HepG2 (cell line): ENCODE results near the gene ARMH1. TPM values are rescaled to one million over a fixed set of nuclear protein-coding genes. Genes with fewer than 3 reads are reported as not detected.

Experiments used
- AKAP8 ChIP-seq: sonication (generic); formaldehyde crosslinking; IDR thresholded peaks from 2 replicates; pipeline ENCODE4 v1.5.1; 2020; ENCODE audit warnings: mild to moderate bottlenecking, missing genetic modification reagents
- ATF7-NPFF ChIP-seq: sonication (generic); formaldehyde crosslinking; IDR thresholded peaks from 2 replicates; pipeline ENCODE4 v1.8.1; 2023; ENCODE audit warnings: mild to moderate bottlenecking, low read depth, missing genetic modification reagents, moderate library complexity
- CCAR2 ChIP-seq: fragments of 200-400 bp; formaldehyde crosslinking; optimal IDR thresholded peaks from 2 replicates; pipeline ENCODE3; 2018; ENCODE audit warnings: low read depth, mild to moderate bottlenecking, low read length, moderate library complexity
- DMAP1 ChIP-seq: IDR thresholded peaks from 2 replicates; pipeline ENCODE4 v1.6.1; 2016
- EZH2 ChIP-seq: conservative IDR thresholded peaks from 2 replicates; pipeline ENCODE4 v1.6.1; 2012; ENCODE audit warnings: mild to moderate bottlenecking, low read depth, low read length, moderate library complexity
- NR2F1 ChIP-seq, 2 experiments: fragments of 450-650 bp in 1 of 2; formaldehyde crosslinking in 1 of 2; IDR thresholded peaks; 2 replicates each; pipeline versions ENCODE4 v1.5.0 to v1.6.1; 2016 to 2020; ENCODE audit warnings: mild to moderate bottlenecking in 1 of 2, missing compliant biosample characterization in 1 of 2, missing genetic modification reagents in 1 of 2, moderate library complexity in 1 of 2
- PHF5A ChIP-seq: IDR thresholded peaks from one replicate; pipeline ENCODE4 v1.6.1; 2018; ENCODE audit warnings: low read depth, missing genetic modification reagents; ENCODE audit not compliant: unreplicated experiment
- RNF2 ChIP-seq: fragments of 450-650 bp; conservative IDR thresholded peaks from 2 replicates; pipeline ENCODE4 v1.6.1; 2016; ENCODE audit warnings: low read depth
- SIX1 ChIP-seq: sonication (generic); formaldehyde crosslinking; IDR thresholded peaks from 2 replicates; pipeline ENCODE4 v1.4.0; 2020; ENCODE audit warnings: missing genetic modification reagents, borderline replicate concordance
- SOX13 ChIP-seq, 3 experiments: fragments of 450-650 bp in 1 of 3; sonication (generic) in 1 of 3; formaldehyde crosslinking in 1 of 3; IDR thresholded peaks in 2 of 3; conservative IDR thresholded peaks in 1 of 3; 2 replicates each; pipeline versions ENCODE4 v1.5.0 to v1.6.1; 2016 to 2020; ENCODE audit warnings: antibody characterized with exemption in 1 of 3, mild to moderate bottlenecking in 1 of 3, missing compliant biosample characterization in 1 of 3, missing genetic modification reagents in 1 of 3, moderate library complexity in 1 of 3
- SOX6 ChIP-seq, 2 experiments: fragments of 450-650 bp in 1 of 2; sonication (generic) in 1 of 2; formaldehyde crosslinking in 1 of 2; IDR thresholded peaks; 2 replicates each; pipeline versions ENCODE4 v1.4.0 to v1.6.1; 2017 to 2020; ENCODE audit warnings: antibody characterized with exemption in 1 of 2, mild to moderate bottlenecking in 1 of 2, missing genetic modification reagents in 1 of 2
- ZIK1 ChIP-seq: sonication (generic); formaldehyde crosslinking; IDR thresholded peaks from 2 replicates; pipeline ENCODE4 v1.5.0; 2020; ENCODE audit warnings: mild to moderate bottlenecking, low read depth, missing genetic modification reagents, borderline replicate concordance
- ZNF558 ChIP-seq: sonication (generic); formaldehyde crosslinking; IDR thresholded peaks from 2 replicates; pipeline ENCODE4 v1.9.0; 2022; ENCODE audit warnings: mild to moderate bottlenecking, missing genetic modification reagents, borderline replicate concordance
- ZNF607 ChIP-seq: sonication (generic); formaldehyde crosslinking; IDR thresholded peaks from 2 replicates; pipeline ENCODE4 v1.5.1; 2020; ENCODE audit warnings: missing genetic modification reagents, mild to moderate bottlenecking, borderline replicate concordance
- ZNF652 ChIP-seq: IDR thresholded peaks from 2 replicates; pipeline ENCODE4 v1.6.1; 2016; ENCODE audit warnings: low read depth, borderline replicate concordance
- polyA plus RNA-seq, 8 experiments: library from polyadenylated mRNA; depleted of rRNA in 3 of 8; stranded (reverse) in 7 of 8; unstranded in 1 of 8; fragments of >200 nt; fragmentation: Illumina TruSeq in 4 of 8; extraction: Trizol in 4 of 8; gene quantifications; 2 replicates each; pipeline versions ENCODE4 v1.2.1 to v1.2.3, GENCODE V29; 2011 to 2016; ENCODE audit warnings: low read depth in 4 of 8, missing spikeins in 1 of 8, mixed read lengths in 1 of 8; ENCODE audit not compliant: insufficient read depth in 1 of 8
- total RNA-seq, 5 experiments: library from RNA; depleted of rRNA; stranded (reverse); fragments of >200 nt; fragmentation: Illumina TruSeq; extraction: Trizol; gene quantifications; 2 replicates each; pipeline ENCODE4 v1.2.3, GENCODE V29; 2016; ENCODE audit warnings: low read depth in 1 of 5
- TF ChIP-seq, protein P1 (sequence below): sonication (generic); formaldehyde crosslinking; IDR thresholded peaks from 2 replicates; pipeline ENCODE4 v1.4.0; 2020; ENCODE audit warnings: missing genetic modification reagents
- TF ChIP-seq, protein P2 (sequence below): sonication (generic); formaldehyde crosslinking; IDR thresholded peaks from 2 replicates; pipeline ENCODE4 v1.4.0; 2020; ENCODE audit warnings: mild to moderate bottlenecking, missing genetic modification reagents
- TF ChIP-seq, protein P3 (sequence below): sonication (generic); formaldehyde crosslinking; IDR thresholded peaks from 2 replicates; pipeline ENCODE4 v1.5.1; 2020; ENCODE audit warnings: missing genetic modification reagents, mild to moderate bottlenecking, borderline replicate concordance
- TF ChIP-seq, protein P4 (sequence below): sonication (generic); formaldehyde crosslinking; IDR thresholded peaks from 2 replicates; pipeline ENCODE4 v1.4.0; 2020; ENCODE audit warnings: missing genetic modification reagents, borderline replicate concordance

Gene ARMH1
- total and polyA plus RNA-seq, 2 of the 13 experiments (the other 11 are each of a cell fraction or from before 2014, with no cell fraction given), result 0.69 TPM; not detected in 1

DNA sequence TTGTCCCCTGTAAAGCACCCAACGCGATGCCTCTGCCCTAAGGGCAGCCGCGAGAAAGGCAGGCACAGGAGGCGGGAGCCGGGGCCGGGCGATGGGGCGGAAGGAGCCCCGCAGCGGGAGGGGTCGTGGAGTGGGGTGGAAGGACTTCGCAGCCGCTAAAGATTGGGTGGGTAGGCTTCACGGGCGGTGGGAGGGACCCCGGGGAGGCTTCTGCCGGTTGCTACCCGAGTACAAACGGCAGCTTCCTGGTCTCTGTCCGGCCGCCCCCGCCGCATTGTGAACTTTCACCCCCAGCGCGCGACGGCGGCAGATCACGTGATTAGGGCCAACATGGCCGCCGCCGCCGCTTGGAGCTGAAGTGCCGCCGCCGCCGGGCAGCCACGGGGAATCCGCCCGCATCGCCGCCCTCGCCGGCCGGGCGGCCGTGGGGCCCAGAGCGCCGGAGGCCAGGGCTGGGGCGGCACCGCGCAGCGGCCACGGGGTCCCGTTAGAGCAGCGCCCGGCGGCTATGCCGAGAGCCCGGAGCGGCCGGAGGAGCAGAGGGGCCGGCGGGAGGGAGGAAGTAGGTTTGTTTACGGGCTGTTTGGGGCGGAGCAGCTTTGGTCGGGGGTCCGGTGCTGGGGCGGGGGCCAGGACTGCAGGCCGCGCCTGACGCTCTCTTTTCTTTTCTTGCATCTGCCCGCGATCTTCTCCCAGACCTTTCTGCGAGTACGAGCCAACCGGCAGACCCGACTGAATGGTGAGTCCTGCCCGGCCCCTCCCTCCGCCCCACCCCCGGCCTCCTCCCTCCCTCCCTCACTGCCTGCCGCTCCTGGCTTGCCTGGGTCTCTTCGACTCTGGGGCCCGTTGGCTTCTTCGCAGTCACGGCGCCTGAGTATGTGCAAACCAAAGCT is 42.6 kb upstream of the ARMH1 start (continued):
- TF ChIP-seq, protein P1, sequence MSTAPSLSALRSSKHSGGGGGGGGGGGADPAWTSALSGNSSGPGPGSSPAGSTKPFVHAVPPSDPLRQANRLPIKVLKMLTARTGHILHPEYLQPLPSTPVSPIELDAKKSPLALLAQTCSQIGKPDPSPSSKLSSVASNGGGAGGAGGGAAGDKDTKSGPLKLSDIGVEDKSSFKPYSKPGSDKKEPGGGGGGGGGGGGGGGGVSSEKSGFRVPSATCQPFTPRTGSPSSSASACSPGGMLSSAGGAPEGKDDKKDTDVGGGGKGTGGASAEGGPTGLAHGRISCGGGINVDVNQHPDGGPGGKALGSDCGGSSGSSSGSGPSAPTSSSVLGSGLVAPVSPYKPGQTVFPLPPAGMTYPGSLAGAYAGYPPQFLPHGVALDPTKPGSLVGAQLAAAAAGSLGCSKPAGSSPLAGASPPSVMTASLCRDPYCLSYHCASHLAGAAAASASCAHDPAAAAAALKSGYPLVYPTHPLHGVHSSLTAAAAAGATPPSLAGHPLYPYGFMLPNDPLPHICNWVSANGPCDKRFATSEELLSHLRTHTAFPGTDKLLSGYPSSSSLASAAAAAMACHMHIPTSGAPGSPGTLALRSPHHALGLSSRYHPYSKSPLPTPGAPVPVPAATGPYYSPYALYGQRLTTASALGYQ (CRISPR knock-in tag), result 0 out of 2 replicates have a peak, but pooled peaks have one; percentile 14
- TF ChIP-seq, protein P2, sequence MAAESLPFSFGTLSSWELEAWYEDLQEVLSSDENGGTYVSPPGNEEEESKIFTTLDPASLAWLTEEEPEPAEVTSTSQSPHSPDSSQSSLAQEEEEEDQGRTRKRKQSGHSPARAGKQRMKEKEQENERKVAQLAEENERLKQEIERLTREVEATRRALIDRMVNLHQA, result no peak
- TF ChIP-seq DMAP1 (CRISPR knock-in tag) (no peak), PHF5A (CRISPR knock-in tag) (no peak), ATF7-NPFF (peak; percentile 72; the same call in 1 of the 2 replicates), ZNF607 (CRISPR knock-in tag) (no peak), ZNF652 (CRISPR knock-in tag) (no peak), RNF2 (peak; percentile 69; the same call in 1 of the 2 replicates), EZH2 (no peak), SOX6 (IDR thresholded peaks at IDR 0.05) (no peak), SOX6 (CRISPR knock-in tag; IDR thresholded peaks at IDR 0.05) (peak; percentile 39; the same call in 1 of the 2 replicates), ZNF558 (no peak; the same call in 1 of the 2 replicates), AKAP8 (no peak), ZIK1 (CRISPR knock-in tag) (no peak), SOX13 (IDR thresholded peaks at IDR 0.05) (no peak; the same call in 1 of the 2 replicates), SOX13 (CRISPR knock-in tag; conservative IDR thresholded peaks at IDR 0.05 in 1 of 2, IDR thresholded peaks at IDR 0.05 in 1 of 2) (no peak; a peak in 1 of 4 replicates), NR2F1 (CRISPR knock-in tag; IDR thresholded peaks at IDR 0.05) (peak in 1 of 2 experiments; percentile 51; a peak in 1 of 4 replicates), CCAR2 (no peak), SIX1 (CRISPR knock-in tag) (no peak)
- TF ChIP-seq, protein P3, sequence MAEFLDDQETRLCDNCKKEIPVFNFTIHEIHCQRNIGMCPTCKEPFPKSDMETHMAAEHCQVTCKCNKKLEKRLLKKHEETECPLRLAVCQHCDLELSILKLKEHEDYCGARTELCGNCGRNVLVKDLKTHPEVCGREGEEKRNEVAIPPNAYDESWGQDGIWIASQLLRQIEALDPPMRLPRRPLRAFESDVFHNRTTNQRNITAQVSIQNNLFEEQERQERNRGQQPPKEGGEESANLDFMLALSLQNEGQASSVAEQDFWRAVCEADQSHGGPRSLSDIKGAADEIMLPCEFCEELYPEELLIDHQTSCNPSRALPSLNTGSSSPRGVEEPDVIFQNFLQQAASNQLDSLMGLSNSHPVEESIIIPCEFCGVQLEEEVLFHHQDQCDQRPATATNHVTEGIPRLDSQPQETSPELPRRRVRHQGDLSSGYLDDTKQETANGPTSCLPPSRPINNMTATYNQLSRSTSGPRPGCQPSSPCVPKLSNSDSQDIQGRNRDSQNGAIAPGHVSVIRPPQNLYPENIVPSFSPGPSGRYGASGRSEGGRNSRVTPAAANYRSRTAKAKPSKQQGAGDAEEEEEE (CRISPR knock-in tag), result no peak
- TF ChIP-seq, protein P4, sequence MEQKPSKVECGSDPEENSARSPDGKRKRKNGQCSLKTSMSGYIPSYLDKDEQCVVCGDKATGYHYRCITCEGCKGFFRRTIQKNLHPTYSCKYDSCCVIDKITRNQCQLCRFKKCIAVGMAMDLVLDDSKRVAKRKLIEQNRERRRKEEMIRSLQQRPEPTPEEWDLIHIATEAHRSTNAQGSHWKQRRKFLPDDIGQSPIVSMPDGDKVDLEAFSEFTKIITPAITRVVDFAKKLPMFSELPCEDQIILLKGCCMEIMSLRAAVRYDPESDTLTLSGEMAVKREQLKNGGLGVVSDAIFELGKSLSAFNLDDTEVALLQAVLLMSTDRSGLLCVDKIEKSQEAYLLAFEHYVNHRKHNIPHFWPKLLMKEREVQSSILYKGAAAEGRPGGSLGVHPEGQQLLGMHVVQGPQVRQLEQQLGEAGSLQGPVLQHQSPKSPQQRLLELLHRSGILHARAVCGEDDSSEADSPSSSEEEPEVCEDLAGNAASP (CRISPR knock-in tag), result 0 out of 2 replicates have a peak, but pooled peaks have one; percentile 1
